GM21381 (cell line): ENCODE data around the gene CELSR1.

Experiments used
- ATAC-seq: cut with Tn5 transposase; IDR thresholded peaks from one replicate; pipeline ENCODE4 v1.9.1; 2021; ENCODE audit warnings: mild to moderate bottlenecking, moderate library complexity; ENCODE audit not compliant: unreplicated experiment

The CELSR1 gene

DNA sequence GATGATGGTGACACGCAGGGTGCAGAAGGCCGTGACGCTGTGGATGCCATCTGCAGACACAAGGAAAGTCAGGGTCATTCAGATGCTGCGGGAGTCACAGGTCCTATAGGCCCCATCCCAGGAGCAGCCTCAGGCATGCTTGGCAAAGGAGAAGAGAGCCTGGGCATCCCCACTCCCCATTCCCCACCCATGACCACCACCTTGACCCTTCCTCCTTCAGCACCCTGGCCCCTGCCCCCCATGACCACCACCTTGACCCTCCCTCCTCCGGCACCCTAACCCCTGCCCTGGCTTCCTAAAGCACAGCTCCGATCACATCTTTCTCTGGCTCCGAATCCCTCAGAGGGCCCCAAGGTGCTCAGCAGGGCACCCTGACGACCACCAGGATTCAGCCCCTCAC is 73.1 kb downstream of the CELSR1 start:
- ATAC-seq, result no peak

DNA sequence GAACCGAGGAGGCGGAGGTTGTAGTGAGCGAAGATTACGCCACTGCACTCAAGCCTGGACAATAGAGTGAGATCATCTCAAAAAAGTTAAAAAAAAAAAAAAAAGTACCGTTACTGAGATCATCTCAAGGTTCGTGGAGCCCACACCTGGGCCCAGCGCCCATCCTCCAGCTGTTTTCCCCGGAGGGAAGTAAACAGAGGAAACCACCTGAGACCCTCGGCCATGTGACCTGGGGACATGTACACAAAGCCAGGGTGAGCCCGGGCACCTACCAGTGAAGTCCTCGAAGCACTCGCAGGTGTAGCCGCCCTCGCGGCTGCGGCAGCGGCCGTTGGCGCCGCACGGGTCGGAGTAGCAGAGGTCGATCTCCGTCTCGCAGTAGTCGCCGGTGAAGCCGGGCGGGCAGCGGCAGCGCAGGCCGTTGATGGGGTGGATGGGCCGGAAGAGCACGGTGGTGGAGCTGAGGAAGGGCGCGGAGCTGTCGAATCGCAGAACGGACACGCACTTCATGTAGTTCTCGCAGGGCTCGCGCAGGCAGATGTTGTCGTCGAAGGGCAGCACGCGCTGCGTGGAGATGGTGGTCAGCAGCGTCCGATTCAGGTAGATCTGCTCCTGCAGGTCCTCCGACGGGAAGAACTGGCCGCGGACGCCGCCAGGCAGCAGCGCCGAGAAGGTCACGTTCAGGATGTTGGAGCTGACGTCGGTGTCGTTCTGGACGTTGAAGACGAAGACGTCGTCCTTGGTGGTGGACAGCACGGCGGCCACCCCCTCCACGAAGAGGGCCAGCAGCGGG is 73.8 kb downstream of the CELSR1 start:
- ATAC-seq, result no peak

GRCh38 chr22:46462726-46463371 is 74.6 kb downstream of the CELSR1 start:
- ATAC-seq, result no peak

DNA sequence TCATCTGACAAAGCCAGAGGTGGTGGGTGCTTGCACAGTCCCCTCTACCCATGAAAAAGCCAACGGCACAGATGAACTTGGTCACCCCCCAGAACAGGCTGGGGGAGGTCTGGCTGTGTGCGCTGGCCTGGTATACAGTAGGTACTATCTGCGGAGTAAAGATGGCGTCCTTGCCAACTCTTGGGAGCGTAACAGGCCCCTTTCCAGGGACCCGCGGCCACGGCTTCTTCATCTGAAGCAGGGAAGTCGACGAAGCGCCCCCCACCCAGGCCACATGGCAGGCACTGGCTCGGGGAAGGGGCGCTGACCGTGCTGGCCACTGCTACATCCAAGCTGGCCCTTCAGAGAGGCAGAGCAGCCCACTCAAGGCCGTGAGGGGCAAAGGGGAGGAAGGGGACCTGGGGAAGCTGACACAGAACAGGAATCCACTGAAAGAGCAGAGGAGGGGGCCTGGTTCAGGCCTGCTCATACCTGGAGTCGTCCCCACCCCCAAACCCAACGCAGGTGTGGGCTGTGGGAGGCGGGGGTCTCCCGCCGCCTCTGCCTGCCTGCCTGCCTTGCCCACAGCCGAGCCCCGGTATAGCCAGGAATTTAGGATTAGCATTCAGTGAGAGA is 75.7 kb downstream of the CELSR1 start:
- ATAC-seq, result no peak

DNA sequence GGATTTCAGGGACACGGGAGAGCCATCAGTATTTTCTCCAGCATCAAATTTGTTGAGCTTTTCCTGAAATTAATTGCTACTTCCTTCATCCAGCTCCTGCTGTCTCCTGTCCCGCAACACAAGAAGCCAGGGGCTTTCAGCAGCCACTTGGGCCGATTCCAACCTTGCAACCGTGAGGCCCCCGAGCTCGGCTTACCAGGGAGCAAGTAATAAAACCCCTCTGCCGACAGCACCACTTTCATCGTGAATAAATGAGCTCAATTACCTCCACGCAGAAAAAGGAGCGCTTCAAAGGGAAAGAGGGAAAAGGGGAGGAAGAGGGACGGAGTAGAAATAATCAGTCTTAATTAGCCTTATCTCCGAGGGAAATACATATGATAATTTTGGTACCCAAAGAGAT is 76.6 kb downstream of the CELSR1 start:
- ATAC-seq, result no peak

GRCh38 chr22:46459347-46460065 is 77.9 kb downstream of the CELSR1 start:
- no peak for ATAC-seq

- no peak for ATAC-seq
These were observed 78.9 kb downstream of the CELSR1 start for GRCh38 chr22:46458525-46458924.

DNA sequence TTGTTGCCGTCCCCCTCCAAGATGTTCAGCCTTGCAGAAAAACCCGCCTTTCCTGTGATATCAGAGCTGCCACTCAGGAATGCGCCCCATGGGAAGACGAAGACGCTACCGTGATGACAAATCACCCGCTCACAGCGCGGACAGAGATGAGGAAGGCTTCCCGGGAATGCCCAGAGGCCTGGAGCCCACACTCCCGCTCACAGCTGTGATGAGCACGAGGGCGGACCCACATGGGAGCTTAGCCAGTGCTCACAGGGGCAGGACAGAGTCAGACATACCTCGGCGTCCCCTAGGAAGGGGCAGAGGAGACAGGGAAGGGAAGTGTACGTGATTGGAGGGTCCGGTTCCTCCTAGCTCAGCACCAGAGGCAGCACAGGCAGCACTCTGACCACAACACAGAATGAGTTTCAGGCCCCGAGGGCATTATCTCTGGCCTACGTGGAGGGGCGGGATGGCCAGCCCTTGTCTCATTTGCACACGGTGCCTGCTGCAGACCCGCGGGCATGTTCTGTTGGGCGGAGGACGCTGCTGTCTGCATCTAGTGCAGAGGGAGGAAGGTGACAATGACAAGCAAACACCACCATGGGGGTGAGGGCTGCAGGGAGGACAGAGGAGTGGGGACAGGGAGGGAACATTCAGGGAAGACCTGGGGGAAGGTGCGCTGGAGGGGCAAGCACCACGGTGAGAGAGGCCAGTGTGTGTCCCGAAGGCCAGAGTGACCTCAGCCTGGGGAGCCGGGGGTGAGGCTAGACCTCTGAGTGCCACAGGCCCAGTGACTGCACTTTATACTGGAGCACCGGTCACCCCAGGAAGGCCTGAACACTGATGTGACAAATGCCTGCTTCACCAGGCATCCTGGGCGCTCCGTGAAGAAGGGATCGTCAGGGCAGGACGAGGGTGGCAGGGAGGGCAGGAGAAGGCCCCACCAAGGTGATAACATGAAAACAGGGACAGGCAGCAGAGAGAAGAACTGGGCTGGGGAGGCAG is 79.6 kb downstream of the CELSR1 start:
- no peak for ATAC-seq

- no peak for ATAC-seq
These were observed 80.6 kb downstream of the CELSR1 start for GRCh38 chr22:46456818-46457163.

DNA sequence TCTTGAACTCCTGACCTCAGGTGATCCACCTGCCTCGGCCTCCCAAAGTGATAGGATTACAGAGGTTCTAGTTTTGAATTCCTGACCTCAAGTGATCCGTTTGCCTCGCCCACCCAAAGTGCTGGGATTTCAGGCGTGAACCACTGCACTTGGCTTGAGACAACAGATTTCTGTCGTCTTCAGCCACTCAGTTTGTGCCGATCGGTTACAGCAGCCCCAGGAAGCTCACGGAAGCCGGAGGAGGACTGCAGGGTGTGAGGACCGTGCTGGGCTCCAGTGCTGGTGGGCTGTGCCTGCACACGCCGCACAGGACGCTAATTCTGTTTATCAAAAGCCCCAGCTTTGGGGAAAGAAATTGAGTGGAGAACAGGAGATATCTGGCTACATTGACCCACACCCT is 82.0 kb downstream of the CELSR1 start:
- ATAC-seq, result no peak

- no peak for ATAC-seq
These were observed 82.7 kb downstream of the CELSR1 start for GRCh38 chr22:46454504-46455269.

- no peak for ATAC-seq
These were observed 83.5 kb downstream of the CELSR1 start for GRCh38 chr22:46453829-46454503.

- ATAC-seq, result no peak
These were observed 84.2 kb downstream of the CELSR1 start for GRCh38 chr22:46453006-46453828.

GRCh38 chr22:46452195-46453005 is 85.0 kb downstream of the CELSR1 start:
- no peak for ATAC-seq

GRCh38 chr22:46451741-46452140 is 85.7 kb downstream of the CELSR1 start:
- no peak for ATAC-seq

GRCh38 chr22:46450931-46451561 is 86.4 kb downstream of the CELSR1 start:
- ATAC-seq, result no peak
